CD4-positive, alpha-beta T cell (primary cell): ENCODE measurements around the gene SLC24A3. TPM values are rescaled to one million over a fixed set of nuclear protein-coding genes. Genes with fewer than 3 reads are reported as not detected.

Source experiments
- ATAC-seq: fragments of 200-7000 bp; cut with Tn5 transposase; one replicate; pipeline ENCODE4 v1.10.0; 2022; ENCODE audit warnings: mild to moderate bottlenecking; ENCODE audit not compliant: poor library complexity
- CTCF ChIA-PET: fragments of 350-600 bp; sonication (Branson Sonifier 250); formaldehyde crosslinking; loops from one replicate; lab custom pipeline; 2021; ENCODE audit warnings: antibody characterized with exemption, inconsistent platforms; lab: Charles Lee
- POLR2A ChIA-PET: fragments of 350-600 bp; sonication (Branson Sonifier 250); formaldehyde crosslinking; loops from one replicate; lab custom pipeline; 2021; ENCODE audit warnings: antibody characterized with exemption, inconsistent platforms; lab: Charles Lee
- DNase-seq, 14 experiments: peaks; one replicate each; pipeline ENCODE4 v3.0.0-alpha.2; 2013 to 2020; ENCODE audit warnings: mixed read lengths in 2 of 14
- H3K27ac ChIP-seq, 2 donors: one replicate each; pipeline versions ENCODE4 v1.5.1 to v1.7.0; 2013; ENCODE audit warnings: low read length in 2 of 2, low read depth in 1 of 2, mild to moderate bottlenecking in 1 of 2
- H3K27me3 ChIP-seq, 2 experiments: 1 replicate in 1 of 2; 2 replicates in 1 of 2; pipeline versions ENCODE4 v1.6.1 to v1.7.0; 2013; ENCODE audit warnings: low read length in 2 of 2, control low read depth in 1 of 2, mild to moderate bottlenecking in 1 of 2, moderate library complexity in 1 of 2; ENCODE audit not compliant: insufficient read depth in 2 of 2, control insufficient read depth in 1 of 2
- H3K36me3 ChIP-seq: one replicate; pipeline ENCODE4 v1.6.1; 2013; ENCODE audit warnings: low read length, control low read depth; ENCODE audit not compliant: insufficient read depth
- H3K4me1 ChIP-seq: one replicate; pipeline ENCODE4 v1.6.1; 2013; ENCODE audit warnings: low read length, control low read depth; ENCODE audit not compliant: insufficient read depth
- H3K4me3 ChIP-seq: one replicate; pipeline ENCODE4 v1.5.1; 2013; ENCODE audit warnings: mild to moderate bottlenecking, low read length, moderate library complexity
- H3K9me3 ChIP-seq, 2 experiments: 1 replicate in 1 of 2; 2 replicates in 1 of 2; pipeline versions ENCODE4 v1.6.1 to v1.7.0; 2013; ENCODE audit warnings: low read length in 2 of 2, mild to moderate bottlenecking in 2 of 2, control low read depth in 1 of 2, moderate library complexity in 1 of 2; ENCODE audit not compliant: control insufficient read depth in 1 of 2, insufficient read depth in 1 of 2
- H3K27ac Mint-ChIP-seq: one replicate; pipeline ENCODE4 v1.8.0; 2020; ENCODE audit warnings: mixed read lengths
- H3K27me3 Mint-ChIP-seq: one replicate; pipeline ENCODE4 v1.8.0; 2021; ENCODE audit warnings: mixed read lengths
- H3K36me3 Mint-ChIP-seq: one replicate; pipeline ENCODE4 v1.8.0; 2021; ENCODE audit warnings: low read depth, mixed read lengths
- H3K4me1 Mint-ChIP-seq: one replicate; pipeline ENCODE4 v1.8.0; 2021; ENCODE audit warnings: low read depth, mixed read lengths
- H3K4me3 Mint-ChIP-seq: one replicate; pipeline ENCODE4 v1.8.0; 2020; ENCODE audit warnings: mild to moderate bottlenecking, mixed read lengths
- H3K9me3 Mint-ChIP-seq: one replicate; pipeline ENCODE4 v1.8.0; 2020; ENCODE audit warnings: mixed read lengths
- CTCF ChIP-seq: fragments of 200-600 bp; IDR thresholded peaks from one replicate; pipeline ENCODE4 v1.8.0; 2022; ENCODE audit warnings: antibody characterized with exemption, mild to moderate bottlenecking
- intact Hi-C, 2 experiments: fragments of 100-400 bp; cut with DNase I in 1 of 2; cut with micrococcal nuclease in 1 of 2; formaldehyde crosslinking; loops; one replicate each; pipeline versions ENCODE4 v1.15.1 to v1.9.0; 2023 to 2025; cut with DNase I, micrococcal nuclease
- total RNA-seq, 174 experiments: library from RNA in 2 of 174; stranded (reverse) in 2 of 174; gene quantifications; one replicate each; pipeline ENCODE4 v1.2.3 and lab custom pipeline; 2021 to 2026

SLC24A3 gene
- total RNA-seq, 2 experiments from 2014 or later, result not detected

- ChIA-PET CTCF (interaction anchor here (0.7 kb wide), 1 partner anchor 28 kb away, joined by 3 read pairs; no protein-coding TSS in a partner anchor), POLR2A (no interaction called here)
- Mint-ChIP-seq H3K27me3 (peaks cover 5% of the 10 kb centered on the region), H3K36me3 (no peaks in the 10 kb centered on the region), H3K4me1 (peaks cover 15% of the 10 kb centered on the region), H3K4me3 (no peak overlapping the region), H3K27ac (no peak overlapping the region), H3K9me3 (no peaks in the 10 kb centered on the region)
- no peak for TF ChIP-seq CTCF
- H3K4me1 ChIP-seq, result no peaks in the 10 kb centered on the region
- H3K4me3 ChIP-seq, result no peak overlapping the region
- intact Hi-C loops, result no loop called here
- no peaks in the 10 kb centered on the region for H3K36me3 ChIP-seq
- H3K27me3 ChIP-seq, result no peaks in the 10 kb centered on the region
- no peak overlapping the region for H3K27ac ChIP-seq
- ATAC-seq, result no peak
- no peak for DNase-seq
- peaks cover 0 to 7% of the 10 kb centered on the region in 2 experiments for H3K9me3 ChIP-seq
Observed at GRCh38 chr20:19522071-19522801, 309.8 kb downstream of the SLC24A3 start.

GRCh38 chr20:19522836-19523590 is 310.6 kb downstream of the SLC24A3 start:
- Mint-ChIP-seq H3K36me3 (no peaks in the 10 kb centered on the region), H3K9me3 (no peaks in the 10 kb centered on the region), H3K4me3 (no peak overlapping the region), H3K27me3 (peaks cover 5% of the 10 kb centered on the region), H3K27ac (no peak overlapping the region), H3K4me1 (peaks cover 15% of the 10 kb centered on the region)
- H3K27me3 ChIP-seq, result no peaks in the 10 kb centered on the region
- CTCF ChIA-PET, result no interaction called here
- H3K4me1 ChIP-seq, result no peaks in the 10 kb centered on the region
- no peak for TF ChIP-seq CTCF
- H3K36me3 ChIP-seq, result no peaks in the 10 kb centered on the region
- H3K27ac ChIP-seq, result no peak overlapping the region
- DNase-seq, result no peak
- ATAC-seq, result no peak
- intact Hi-C loops, result no loop called here
- POLR2A ChIA-PET, result no interaction called here
- peaks cover 0 to 7% of the 10 kb centered on the region in 2 experiments for H3K9me3 ChIP-seq
- H3K4me3 ChIP-seq, result no peak overlapping the region

- DNase-seq (no peak), ATAC-seq (no peak)
- Mint-ChIP-seq H3K27ac (no peak overlapping the region), H3K9me3 (no peaks in the 10 kb centered on the region), H3K27me3 (peaks cover 5% of the 10 kb centered on the region), H3K36me3 (no peaks in the 10 kb centered on the region), H3K4me3 (no peak overlapping the region), H3K4me1 (peaks cover 11% of the 10 kb centered on the region)
- CTCF ChIA-PET, result interaction anchor here (0.7 kb wide), 1 partner anchor 10 kb away, joined by 3 read pairs; no protein-coding TSS in a partner anchor
- Histone ChIP-seq H3K9me3 (peaks cover 0 to 7% of the 10 kb centered on the region in 2 experiments), H3K27me3 (no peaks in the 10 kb centered on the region), H3K27ac (no peak overlapping the region), H3K36me3 (no peaks in the 10 kb centered on the region), H3K4me3 (no peak overlapping the region), H3K4me1 (no peaks in the 10 kb centered on the region)
- TF ChIP-seq CTCF, result no peak
- POLR2A ChIA-PET, result no interaction called here
- intact Hi-C loops, result no loop called here
Observed at GRCh38 chr20:19524691-19525090, 312.2 kb downstream of the SLC24A3 start.
